A673 (cell line): Measurements from ENCODE around the gene ACRV1. TPM values are rescaled to one million over a fixed set of nuclear protein-coding genes. Genes with fewer than 3 reads are reported as not detected.

Experiments
- BruUV-seq: library from RNA; stranded (reverse); fragments of 400-500 nt; replicated peaks from 2 replicates; lab custom pipeline; 2021; lab: Mats Ljungman, UMichigan
- CTCF ChIA-PET: fragments of 300-600 bp; sonication (Branson Sonifier 250); formaldehyde crosslinking; loops from one replicate; lab custom pipeline; 2022; ENCODE audit warnings: antibody characterized with exemption; lab: Charles Lee
- POLR2A ChIA-PET: fragments of 300-600 bp; sonication (Branson Sonifier 250); formaldehyde crosslinking; loops from one replicate; lab custom pipeline; 2022; ENCODE audit warnings: antibody characterized with exemption; ENCODE audit not compliant: low non-redundant PET; lab: Charles Lee
- DNase-seq: peaks from one replicate; pipeline ENCODE4 v3.0.0-alpha.2; 2015; ENCODE audit warnings: low spot score
- H3K27ac ChIP-seq: fragments of 200-600 bp; sonication (generic); 2 replicates; pipeline ENCODE4 v1.5.1; 2016; ENCODE audit warnings: mixed run types, low read depth, mild to moderate bottlenecking, mixed read lengths, antibody characterized with exemption, low read length; ENCODE audit not compliant: poor library complexity, severe bottlenecking
- H3K27me3 ChIP-seq: fragments of 200-600 bp; sonication (generic); replicated peaks from 2 replicates; pipeline ENCODE4 v1.6.1; 2017; ENCODE audit warnings: mixed run types, low read depth, mild to moderate bottlenecking, mixed read lengths, antibody characterized with exemption, low read length; ENCODE audit not compliant: insufficient read depth, poor library complexity
- H3K36me3 ChIP-seq: fragments of 200-600 bp; sonication (generic); 2 replicates; pipeline ENCODE4 v1.6.1; 2016; ENCODE audit warnings: mixed run types, mild to moderate bottlenecking, mixed read lengths, antibody characterized with exemption, low read length; ENCODE audit not compliant: insufficient read depth, poor library complexity, severe bottlenecking
- H3K4me1 ChIP-seq: fragments of 200-600 bp; sonication (generic); 2 replicates; pipeline ENCODE4 v1.6.1; 2017; ENCODE audit warnings: mixed run types, mild to moderate bottlenecking, mixed read lengths, antibody characterized with exemption, low read length; ENCODE audit not compliant: insufficient read depth, poor library complexity, severe bottlenecking
- H3K4me3 ChIP-seq: fragments of 200-600 bp; sonication (generic); 2 replicates; pipeline ENCODE4 v1.5.1; 2016; ENCODE audit warnings: low read depth, mixed run types, mild to moderate bottlenecking, mixed read lengths, low read length; ENCODE audit not compliant: poor library complexity, severe bottlenecking
- H3K9me3 ChIP-seq: fragments of 200-600 bp; sonication (generic); 2 replicates; pipeline ENCODE4 v1.6.1; 2016; ENCODE audit warnings: mixed run types, low read depth, mild to moderate bottlenecking, mixed read lengths, antibody characterized with exemption, low read length; ENCODE audit not compliant: poor library complexity, severe bottlenecking
- EZH2 ChIP-seq: fragments of 200-600 bp; sonication (generic); IDR thresholded peaks from 2 replicates; pipeline ENCODE4 v1.6.1; 2017; ENCODE audit warnings: borderline replicate concordance, low read depth, mild to moderate bottlenecking, mixed read lengths, antibody characterized with exemption, low read length; ENCODE audit not compliant: poor library complexity, severe bottlenecking
- intact Hi-C: fragments of 100-400 bp; cut with micrococcal nuclease; formaldehyde crosslinking; loops from one replicate; pipeline ENCODE4 v1.10.0; 2022; ENCODE audit not compliant: unreplicated experiment
- total RNA-seq: library from RNA; stranded (reverse); gene quantifications from 2 replicates; pipeline ENCODE4 v1.2.3, GENCODE V29; 2021
- TF ChIP-seq, protein P1 (sequence below): fragments of 300-800, 200-600 bp; sonication (generic); conservative IDR thresholded peaks from 2 replicates; pipeline ENCODE4 v1.5.1; 2017; ENCODE audit warnings: low read depth, mild to moderate bottlenecking, antibody characterized with exemption, low read length, moderate library complexity, mixed read lengths

Gene ACRV1
- total RNA-seq, 1 experiment from 2014 or later: not detected

DNA sequence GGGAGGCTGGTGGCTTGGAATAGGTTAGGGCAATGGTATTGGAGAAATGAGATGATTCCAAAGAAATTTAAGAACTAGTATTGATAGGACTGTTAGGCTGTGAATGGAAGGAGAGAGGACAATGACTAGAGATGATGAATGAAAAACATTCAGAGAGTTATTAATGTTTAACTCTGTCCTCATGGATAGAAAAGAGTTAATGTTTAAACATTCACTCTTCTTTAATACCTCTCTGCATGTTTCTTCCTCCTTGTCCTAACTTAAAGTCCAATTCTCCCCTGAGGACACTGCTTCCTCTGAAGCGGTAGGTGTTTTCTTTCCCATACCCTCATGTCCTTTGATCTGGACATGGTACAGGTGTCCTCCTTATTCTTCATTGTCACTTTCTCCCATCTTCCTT is 42.3 kb downstream of the ACRV1 start:
- Histone ChIP-seq H3K27ac (no peak overlapping the region), H3K27me3 (no peaks in the 10 kb centered on the region), H3K9me3 (no peaks in the 10 kb centered on the region), H3K4me1 (no peaks in the 10 kb centered on the region), H3K4me3 (no peak overlapping the region), H3K36me3 (peaks cover 92% of the 10 kb centered on the region)
- no TSS peak for BruUV-seq
- ChIA-PET CTCF (no interaction called here), POLR2A (no interaction called here)
- DNase-seq: no peak
- TF ChIP-seq EZH2: no peak
- TF ChIP-seq, protein P1, sequence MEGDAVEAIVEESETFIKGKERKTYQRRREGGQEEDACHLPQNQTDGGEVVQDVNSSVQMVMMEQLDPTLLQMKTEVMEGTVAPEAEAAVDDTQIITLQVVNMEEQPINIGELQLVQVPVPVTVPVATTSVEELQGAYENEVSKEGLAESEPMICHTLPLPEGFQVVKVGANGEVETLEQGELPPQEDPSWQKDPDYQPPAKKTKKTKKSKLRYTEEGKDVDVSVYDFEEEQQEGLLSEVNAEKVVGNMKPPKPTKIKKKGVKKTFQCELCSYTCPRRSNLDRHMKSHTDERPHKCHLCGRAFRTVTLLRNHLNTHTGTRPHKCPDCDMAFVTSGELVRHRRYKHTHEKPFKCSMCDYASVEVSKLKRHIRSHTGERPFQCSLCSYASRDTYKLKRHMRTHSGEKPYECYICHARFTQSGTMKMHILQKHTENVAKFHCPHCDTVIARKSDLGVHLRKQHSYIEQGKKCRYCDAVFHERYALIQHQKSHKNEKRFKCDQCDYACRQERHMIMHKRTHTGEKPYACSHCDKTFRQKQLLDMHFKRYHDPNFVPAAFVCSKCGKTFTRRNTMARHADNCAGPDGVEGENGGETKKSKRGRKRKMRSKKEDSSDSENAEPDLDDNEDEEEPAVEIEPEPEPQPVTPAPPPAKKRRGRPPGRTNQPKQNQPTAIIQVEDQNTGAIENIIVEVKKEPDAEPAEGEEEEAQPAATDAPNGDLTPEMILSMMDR: no peak
- intact Hi-C loops: no loop called here

GRCh38 chr11:125637840-125638239 is 42.8 kb downstream of the ACRV1 start:
- Histone ChIP-seq H3K36me3 (peaks cover 93% of the 10 kb centered on the region), H3K9me3 (no peaks in the 10 kb centered on the region), H3K27me3 (no peaks in the 10 kb centered on the region), H3K4me1 (no peaks in the 10 kb centered on the region), H3K4me3 (no peak overlapping the region), H3K27ac (no peak overlapping the region)
- CTCF ChIA-PET: no interaction called here
- POLR2A ChIA-PET: no interaction called here
- TF ChIP-seq, protein P1: no peak
- TF ChIP-seq EZH2: no peak
- no peak for DNase-seq
- BruUV-seq: no TSS peak
- intact Hi-C loops: no loop called here

DNA sequence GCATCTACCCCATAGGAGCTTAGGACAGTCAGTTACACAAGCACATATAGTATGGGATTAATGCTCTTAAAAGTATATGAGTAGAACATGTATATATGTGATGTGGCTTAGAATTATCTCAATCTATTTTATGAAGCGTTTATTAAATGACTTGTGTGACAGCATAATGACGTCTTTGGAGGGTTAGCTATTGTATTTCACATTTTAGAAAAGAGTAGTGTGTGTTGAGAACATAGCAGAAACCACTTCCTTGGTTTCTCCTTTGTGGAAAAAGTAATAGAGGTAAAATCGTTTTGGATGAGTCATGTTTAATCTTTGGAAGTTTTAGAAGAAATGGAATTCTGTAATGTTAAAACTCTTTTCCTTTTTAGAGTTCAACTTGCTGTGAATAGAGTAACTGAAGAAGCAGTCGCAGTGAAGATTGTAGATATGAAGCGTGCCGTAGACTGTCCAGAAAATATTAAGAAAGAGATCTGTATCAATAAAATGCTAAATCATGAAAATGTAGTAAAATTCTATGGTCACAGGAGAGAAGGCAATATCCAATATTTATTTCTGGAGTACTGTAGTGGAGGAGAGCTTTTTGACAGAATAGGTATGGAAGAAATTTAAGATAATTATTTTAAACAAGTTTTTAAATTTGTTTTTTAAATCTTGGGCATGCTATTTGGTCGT is 53.3 kb downstream of the ACRV1 start:
- H3K27me3 ChIP-seq: no peaks in the 10 kb centered on the region
- H3K4me3 ChIP-seq: peak overlapping the region; percentile 59
- peak overlapping the region; percentile 90 for H3K27ac ChIP-seq
- CTCF ChIA-PET: no interaction called here
- H3K9me3 ChIP-seq: no peaks in the 10 kb centered on the region
- peaks cover 46% of the 10 kb centered on the region for H3K36me3 ChIP-seq
- POLR2A ChIA-PET: no interaction called here
- no peak for DNase-seq
- peaks cover 19% of the 10 kb centered on the region for H3K4me1 ChIP-seq
- no TSS peak for BruUV-seq
- intact Hi-C loops: loop anchor here (2.0 kb wide), 1 partner anchor 247 kb away; no protein-coding TSS in a partner anchor
- TF ChIP-seq EZH2: no peak
- TF ChIP-seq, protein P1: no peak
